ENCODE results near the gene RIPK4.

The RIPK4 gene

GRCh38 chr21:41808846-41809245, 42.0 kb upstream of the RIPK4 start:
- in situ Hi-C loops (cut with HindIII; ENCODE audit: low sequenced_read_pairs): no loop called here
- no peak overlapping the region for H3K4me3 ChIP-seq (ENCODE audit: low read depth, low read length)
- DNase-seq (ENCODE audit: low read depth, low spot score): no peak
- TF ChIP-seq CTCF (IDR thresholded peaks at IDR 0.05; ENCODE audit: low read depth, low read length): no peak

GRCh38 chr21:41808094-41808493, 41.2 kb upstream of the RIPK4 start:
- TF ChIP-seq CTCF (IDR thresholded peaks at IDR 0.05; ENCODE audit: low read depth, low read length): no peak
- DNase-seq (ENCODE audit: low read depth, low spot score): no peak
- H3K4me3 ChIP-seq (ENCODE audit: low read depth, low read length): no peak overlapping the region
- in situ Hi-C loops (cut with HindIII; ENCODE audit: low sequenced_read_pairs): no loop called here

GRCh38 chr21:41806773-41807172, 39.9 kb upstream of the RIPK4 start:
- in situ Hi-C loops (cut with HindIII; ENCODE audit: low sequenced_read_pairs): no loop called here
- DNase-seq (ENCODE audit: low read depth, low spot score): no peak

GRCh38 chr21:41805643-41806042, 38.8 kb upstream of the RIPK4 start:
- no peak for TF ChIP-seq CTCF (IDR thresholded peaks at IDR 0.05; ENCODE audit: low read depth, low read length)
- H3K4me3 ChIP-seq (ENCODE audit: low read depth, low read length): no peak overlapping the region
- no peak for DNase-seq (ENCODE audit: low read depth, low spot score)
- in situ Hi-C loops (cut with HindIII; ENCODE audit: low sequenced_read_pairs): no loop called here

More at GRCh38 chr21:41806773-41807172, 39.9 kb upstream of the RIPK4 start:
- TF ChIP-seq CTCF (IDR thresholded peaks at IDR 0.05; ENCODE audit: low read depth, low read length): no peak
- H3K4me3 ChIP-seq (ENCODE audit: low read depth, low read length): no peak overlapping the region

GRCh38 chr21:41805038-41805437, 38.2 kb upstream of the RIPK4 start:
- DNase-seq (ENCODE audit: low read depth, low spot score): no peak
- no peak overlapping the region for H3K4me3 ChIP-seq (ENCODE audit: low read depth, low read length)
- in situ Hi-C loops (cut with HindIII; ENCODE audit: low sequenced_read_pairs): no loop called here
- TF ChIP-seq CTCF (IDR thresholded peaks at IDR 0.05; ENCODE audit: low read depth, low read length): no peak

- TF ChIP-seq CTCF (IDR thresholded peaks at IDR 0.05; ENCODE audit: low read depth, low read length): no peak
- DNase-seq (ENCODE audit: low read depth, low spot score): no peak
- in situ Hi-C loops (cut with HindIII; ENCODE audit: low sequenced_read_pairs): no loop called here
- no peak overlapping the region for H3K4me3 ChIP-seq (ENCODE audit: low read depth, low read length)
These were observed 37.5 kb upstream of the RIPK4 start for GRCh38 chr21:41804381-41804780.

- TF ChIP-seq CTCF (IDR thresholded peaks at IDR 0.05; ENCODE audit: low read depth, low read length): no peak
- in situ Hi-C loops (cut with HindIII; ENCODE audit: low sequenced_read_pairs): no loop called here
- H3K4me3 ChIP-seq (ENCODE audit: low read depth, low read length): no peak overlapping the region
- peak; percentile 15 for DNase-seq (ENCODE audit: low read depth, low spot score)
These were observed 36.5 kb upstream of the RIPK4 start for GRCh38 chr21:41803316-41803715.

Data from astrocyte of the spinal cord (primary cell).